ENCODE measurements around the gene MCEMP1.

MCEMP1 gene

GRCh38 chr19:7670150-7670783 lies 6.6 kb upstream of the MCEMP1 start:
- in situ Hi-C loops (cut with HindIII; ENCODE audit: low sequenced_read_pairs), result no loop called here

GRCh38 chr19:7670790-7671189 lies 6.1 kb upstream of the MCEMP1 start:
- in situ Hi-C loops (cut with HindIII; ENCODE audit: low sequenced_read_pairs), result no loop called here

GRCh38 chr19:7672522-7672921 lies 4.4 kb upstream of the MCEMP1 start:
- in situ Hi-C loops (cut with HindIII; ENCODE audit: low sequenced_read_pairs), result no loop called here

- in situ Hi-C loops (cut with HindIII; ENCODE audit: low sequenced_read_pairs), result no loop called here
These were observed 2.6 kb upstream of the MCEMP1 start for GRCh38 chr19:7674010-7675005.

GRCh38 chr19:7676376-7676775 lies 514 bp upstream of the MCEMP1 start:
- in situ Hi-C loops (cut with HindIII; ENCODE audit: low sequenced_read_pairs), result no loop called here

- in situ Hi-C loops (cut with HindIII; ENCODE audit: low sequenced_read_pairs), result no loop called here
These were observed 900 bp downstream of the MCEMP1 start for GRCh38 chr19:7677669-7678311.

- in situ Hi-C loops (cut with HindIII; ENCODE audit: low sequenced_read_pairs), result no loop called here
These were observed 2.3 kb downstream of the MCEMP1 start for GRCh38 chr19:7678971-7679751.

- in situ Hi-C loops (cut with HindIII; ENCODE audit: low sequenced_read_pairs), result no loop called here
These were observed 3.1 kb downstream of the MCEMP1 start for GRCh38 chr19:7679771-7680605.

GRCh38 chr19:7680606-7681339 lies 3.9 kb downstream of the MCEMP1 start, which contains the start of gene TRAPPC5:
TSS of gene TRAPPC5 (plus strand) at chr19:7680833. CDS start at chr19:7682254, 1,421 bp downstream.
- in situ Hi-C loops (cut with HindIII; ENCODE audit: low sequenced_read_pairs), result no loop called here

- in situ Hi-C loops (cut with HindIII; ENCODE audit: low sequenced_read_pairs), result no loop called here
These were observed 4.7 kb downstream of the MCEMP1 start for GRCh38 chr19:7681340-7682174.

- in situ Hi-C loops (cut with HindIII; ENCODE audit: low sequenced_read_pairs), result no loop called here
These were observed 5.4 kb downstream of the MCEMP1 start for GRCh38 chr19:7682175-7682855.

- in situ Hi-C loops (cut with HindIII; ENCODE audit: low sequenced_read_pairs), result no loop called here
These were observed 8.9 kb downstream of the MCEMP1 start for GRCh38 chr19:7685546-7686445.

GRCh38 chr19:7687177-7687576 lies 10.3 kb downstream of the MCEMP1 start:
- in situ Hi-C loops (cut with HindIII; ENCODE audit: low sequenced_read_pairs), result no loop called here

GRCh38 chr19:7689165-7689564 lies 12.3 kb downstream of the MCEMP1 start:
- in situ Hi-C loops (cut with HindIII; ENCODE audit: low sequenced_read_pairs), result no loop called here

GRCh38 chr19:7690779-7691258 lies 13.9 kb downstream of the MCEMP1 start:
- in situ Hi-C loops (cut with HindIII; ENCODE audit: low sequenced_read_pairs), result no loop called here

GRCh38 chr19:7691497-7691896 lies 14.6 kb downstream of the MCEMP1 start:
- in situ Hi-C loops (cut with HindIII; ENCODE audit: low sequenced_read_pairs), result no loop called here

All from DLD1 (cell line).